Ammon's horn (tissue), 1 donor: Measurements from ENCODE around the gene NXN.
"Not testable (repeated sequence)": the region's sequence is repeated elsewhere in the genome, so short reads cannot be mapped to it uniquely, and the experiment has no call there.

Source experiments
- DNase-seq: peaks from one replicate; pipeline ENCODE4 v3.0.0-alpha.2; 2016; ENCODE audit warnings: low spot score

The NXN gene

GRCh38 chr17:887551-888209, 91.9 kb downstream of the NXN start:
- no peak for DNase-seq

GRCh38 chr17:885971-886571, 93.5 kb downstream of the NXN start:
- DNase-seq, result no peak

- DNase-seq, result no peak
Measured at GRCh38 chr17:883586-883962, 96.0 kb downstream of the NXN start.

- DNase-seq, result no peak
Measured at GRCh38 chr17:882827-883585, 96.6 kb downstream of the NXN start.

GRCh38 chr17:881778-882177, 97.8 kb downstream of the NXN start:
- no peak for DNase-seq

GRCh38 chr17:880443-881269, 98.9 kb downstream of the NXN start:
- DNase-seq, result no peak

- DNase-seq, result peak; percentile 33
Measured at GRCh38 chr17:879546-880442, 99.8 kb downstream of the NXN start.

- no peak for DNase-seq
Measured at GRCh38 chr17:877630-878029, 101.9 kb downstream of the NXN start.

- DNase-seq, result no peak
Measured at GRCh38 chr17:876272-876671, 103.3 kb downstream of the NXN start.

- DNase-seq, result not testable (repeated sequence)
Measured at GRCh38 chr17:874590-874989, 105.0 kb downstream of the NXN start.

GRCh38 chr17:872855-873254, 106.7 kb downstream of the NXN start:
- DNase-seq, result no peak

- no peak for DNase-seq
Measured at GRCh38 chr17:871751-872519, 107.6 kb downstream of the NXN start.

- DNase-seq, result peak; percentile 22
Measured at GRCh38 chr17:869567-870525, 109.7 kb downstream of the NXN start.

GRCh38 chr17:869086-869485, 110.5 kb downstream of the NXN start:
- DNase-seq, result no peak

GRCh38 chr17:867896-868489, 111.6 kb downstream of the NXN start:
- DNase-seq, result no peak

GRCh38 chr17:867238-867637, 112.3 kb downstream of the NXN start:
- not testable (repeated sequence) for DNase-seq

GRCh38 chr17:866568-867103, 112.9 kb downstream of the NXN start:
- no peak for DNase-seq

GRCh38 chr17:864315-864714, 115.3 kb downstream of the NXN start:
- no peak for DNase-seq

GRCh38 chr17:863880-864279, 115.7 kb downstream of the NXN start:
- no peak for DNase-seq
